Keratinocyte (primary cell): ENCODE measurements around the gene KLF16. TPM values are rescaled to one million over a fixed set of nuclear protein-coding genes. Genes with fewer than 3 reads are reported as not detected.

Experiments used
- DNase-seq: peaks from one replicate; pipeline ENCODE4 v3.0.0-alpha.2; 2011; ENCODE audit warnings: low read depth, missing footprints, low spot score
- FAIRE-seq: peaks from 2 replicates; lab custom pipeline; 2011; peaks lifted over from hg19 to GRCh38; lab: Jason Lieb, UNC
- H2AFZ ChIP-seq: 2 replicates; pipeline ENCODE4 v1.6.0; 2012; ENCODE audit warnings: low read length, control low read depth, inconsistent platforms; ENCODE audit not compliant: control insufficient read depth
- H3K27ac ChIP-seq: 2 replicates; pipeline ENCODE4 v1.5.1; 2011; ENCODE audit warnings: low read length; ENCODE audit not compliant: control insufficient read depth, insufficient read depth
- H3K27me3 ChIP-seq: 3 replicates; pipeline ENCODE4 v1.6.0; 2011; ENCODE audit warnings: low read length; ENCODE audit not compliant: control insufficient read depth, insufficient read depth; ENCODE audit errors: extremely low read depth
- H3K36me3 ChIP-seq, 2 experiments: 2 replicates in 1 of 2; 3 replicates in 1 of 2; pipeline ENCODE4 v1.5.1; 2011; ENCODE audit warnings: low read length in 2 of 2, mild to moderate bottlenecking in 1 of 2; ENCODE audit not compliant: control insufficient read depth in 2 of 2, insufficient read depth in 2 of 2; ENCODE audit errors: extremely low read depth in 1 of 2
- H3K4me1 ChIP-seq: 3 replicates; pipeline ENCODE4 v1.5.1; 2011; ENCODE audit warnings: low read length; ENCODE audit not compliant: control insufficient read depth, insufficient read depth; ENCODE audit errors: extremely low read depth
- H3K4me2 ChIP-seq: 3 replicates; pipeline ENCODE4 v1.6.0; 2011; ENCODE audit warnings: low read depth, low read length; ENCODE audit not compliant: control insufficient read depth, insufficient read depth; ENCODE audit errors: extremely low read depth
- H3K4me3 ChIP-seq, 3 experiments: fragments of 200-600 bp in 1 of 3; sonication (generic) in 1 of 3; 2 replicates in 2 of 3; 3 replicates in 1 of 3; pipeline ENCODE4 v1.5.1; 2011 to 2016; ENCODE audit warnings: low read length in 3 of 3, mild to moderate bottlenecking in 3 of 3, control low read depth in 2 of 3, inconsistent platforms in 1 of 3, low read depth in 1 of 3, mixed read lengths in 1 of 3, mixed run types in 1 of 3, moderate library complexity in 1 of 3; ENCODE audit not compliant: control insufficient read depth in 2 of 3, insufficient read depth in 2 of 3; ENCODE audit errors: extremely low read depth in 1 of 3
- H3K79me2 ChIP-seq: 2 replicates; pipeline ENCODE4 v1.6.0; 2012; ENCODE audit warnings: low read length; ENCODE audit not compliant: control insufficient read depth, insufficient read depth
- H3K9ac ChIP-seq: 3 replicates; pipeline ENCODE4 v1.6.0; 2011; ENCODE audit warnings: low read length; ENCODE audit not compliant: control insufficient read depth, insufficient read depth; ENCODE audit errors: extremely low read depth
- H3K9me1 ChIP-seq: 3 replicates; pipeline ENCODE4 v1.6.0; 2011; ENCODE audit warnings: low read length; ENCODE audit not compliant: control insufficient read depth, insufficient read depth; ENCODE audit errors: extremely low read depth
- H3K9me3 ChIP-seq: 2 replicates; pipeline ENCODE4 v1.5.1; 2012; ENCODE audit warnings: low read depth, low read length; ENCODE audit not compliant: control insufficient read depth
- H4K20me1 ChIP-seq: 3 replicates; pipeline ENCODE4 v1.6.0; 2011; ENCODE audit warnings: low read length; ENCODE audit not compliant: control insufficient read depth, insufficient read depth; ENCODE audit errors: extremely low read depth
- CTCF ChIP-seq, 3 experiments: IDR thresholded peaks in 1 of 3; conservative IDR thresholded peaks in 1 of 3; optimal IDR thresholded peaks in 1 of 3; 2 replicates in 2 of 3; 3 replicates in 1 of 3; pipeline versions ENCODE3 to v1.5.1; 2011; ENCODE audit warnings: low read length in 3 of 3, mild to moderate bottlenecking in 3 of 3, moderate library complexity in 2 of 3, control low read depth in 1 of 3, inconsistent platforms in 1 of 3; ENCODE audit not compliant: insufficient read depth in 2 of 3; ENCODE audit errors: extremely low read depth in 1 of 3
- EZH2 ChIP-seq: IDR thresholded peaks from one replicate; pipeline ENCODE4 v1.6.1; 2012; ENCODE audit warnings: inconsistent platforms, mild to moderate bottlenecking, low read length, moderate library complexity
- dilution Hi-C: fragments of 300-500 bp; cut with MboI; formaldehyde crosslinking; loops from one replicate; pipeline ENCODE4 v1.7.0; 2020; ENCODE audit warnings: low sequenced_read_pairs; ENCODE audit not compliant: extremely low pct_ligation_motif_present
- polyA plus RNA-seq, 5 experiments: library from polyadenylated mRNA; depleted of rRNA in 3 of 5; stranded (reverse) in 3 of 5; stranded (forward) in 1 of 5; unstranded in 1 of 5; fragments of >200 nt; gene quantifications; 1 replicate in 1 of 5; 2 replicates in 3 of 5; 3 replicates in 1 of 5; pipeline versions ENCODE4 v1.2.1 to v1.2.3, GENCODE V29; 2011 to 2012; ENCODE audit warnings: missing spikeins in 2 of 5, low read depth in 1 of 5, low replicate concordance in 1 of 5

Gene KLF16
- polyA plus RNA-seq, 1 donor (not counting 4 experiments of a cell fraction or from before 2014, with no cell fraction given), result 4.9 TPM

- peaks cover 20% of the 10 kb centered on the region for H4K20me1 ChIP-seq
- no peaks in the 10 kb centered on the region for H3K9me1 ChIP-seq
- no peak for DNase-seq
- FAIRE-seq, result no peak
- peaks cover 64% of the 10 kb centered on the region for H3K79me2 ChIP-seq
- H2AFZ ChIP-seq, result no peak overlapping the region
- H3K4me3 ChIP-seq, result peak overlapping the region; percentile 76 to 92 (median 88)
- H3K27ac ChIP-seq, result peak overlapping the region; percentile 57
- dilution Hi-C loops, result no loop called here
- TF ChIP-seq EZH2, result no peak
- no peak for TF ChIP-seq CTCF (optimal IDR thresholded peaks at IDR 0.05 in 1 of 3, IDR thresholded peaks at IDR 0.05 in 1 of 3, conservative IDR thresholded peaks at IDR 0.05 in 1 of 3; ENCODE audit: extremely low read depth in 1 of 3, insufficient read depth in 2 of 3, low read length in 3 of 3)
- no peaks in the 10 kb centered on the region for H3K9me3 ChIP-seq
- H3K9ac ChIP-seq, result peak overlapping the region; percentile 84
- H3K36me3 ChIP-seq, result no peaks in the 10 kb centered on the region
- peaks cover 47% of the 10 kb centered on the region for H3K4me1 ChIP-seq
- no peaks in the 10 kb centered on the region for H3K27me3 ChIP-seq
- H3K4me2 ChIP-seq, result peak overlapping the region; percentile 92
Observed at GRCh38 chr19:1860821-1861598, 2.4 kb downstream of the KLF16 start.

GRCh38 chr19:1860042-1860775 is 3.2 kb downstream of the KLF16 start:
- Histone ChIP-seq H4K20me1 (peaks cover 20% of the 10 kb centered on the region), H3K4me3 (peak overlapping the region; percentile 76 to 92 (median 88)), H3K9me3 (no peaks in the 10 kb centered on the region), H3K27ac (peak overlapping the region; percentile 57), H2AFZ (no peak overlapping the region), H3K79me2 (peaks cover 71% of the 10 kb centered on the region), H3K4me2 (peak overlapping the region; percentile 92), H3K9me1 (no peaks in the 10 kb centered on the region), H3K27me3 (no peaks in the 10 kb centered on the region), H3K4me1 (peaks cover 54% of the 10 kb centered on the region), H3K36me3 (no peaks in the 10 kb centered on the region), H3K9ac (peak overlapping the region; percentile 84)
- TF ChIP-seq CTCF (optimal IDR thresholded peaks at IDR 0.05 in 1 of 3, IDR thresholded peaks at IDR 0.05 in 1 of 3, conservative IDR thresholded peaks at IDR 0.05 in 1 of 3; ENCODE audit: extremely low read depth in 1 of 3, insufficient read depth in 2 of 3, low read length in 3 of 3) (no peak), EZH2 (no peak)
- DNase-seq, result no peak
- dilution Hi-C loops, result no loop called here
- FAIRE-seq, result no peak
